ENCODE measurements around the gene KLK8. TPM values are rescaled to one million over a fixed set of nuclear protein-coding genes. Genes with fewer than 3 reads are reported as not detected.
A peak's percentile ranks its signal among the peaks of the same experiment; 100 is the strongest.
"Not testable (repeated sequence)": the region's sequence is repeated elsewhere in the genome, so short reads cannot be mapped to it uniquely, and the experiment has no call there.

KLK8 gene
- total RNA-seq, 2 donors from 2014 or later = 1.1 TPM; not detected in 1

GRCh38 chr19:50975766-50976165 is 25.6 kb downstream of the KLK8 start:
- Mint-ChIP-seq H3K9me3 (no peaks in the 10 kb centered on the region), H3K4me1 (no peaks in the 10 kb centered on the region), H3K4me3 (no peak overlapping the region), H3K27ac (peak overlapping the region; percentile 61), H3K36me3 (ENCODE audit: low read depth) (no peaks in the 10 kb centered on the region), H3K27me3 (ENCODE audit: insufficient read depth) (peaks cover 23% of the 10 kb centered on the region)
- no peaks in the 10 kb centered on the region for H3K9me3 ChIP-seq (ENCODE audit: control insufficient read depth, low read length)
- WGBS, 2 experiments (ENCODE audit: insufficient coverage in 1 of 2, insufficient read length in 1 of 2) = 43 to 56% methylated on average over 3 to 8 of the region's 8 CpGs
- H3K36me3 ChIP-seq (ENCODE audit: control insufficient read depth, insufficient read depth, low read length) = no peaks in the 10 kb centered on the region
- no peak for TF ChIP-seq CTCF (conservative IDR thresholded peaks at IDR 0.05)
- H3K4me3 ChIP-seq (ENCODE audit: low read length) = no peak overlapping the region
- DNase-seq = peak; percentile 90
- no peak overlapping the region for H3K9ac ChIP-seq (ENCODE audit: extremely low read depth, low read length, poor library complexity, severe bottlenecking)
- H3K27ac ChIP-seq (ENCODE audit: low read depth, low read length) = no peak overlapping the region
- no peaks in the 10 kb centered on the region for H3K4me1 ChIP-seq (ENCODE audit: control insufficient read depth, insufficient read depth, low read length)
- peaks cover 3% of the 10 kb centered on the region for H3K27me3 ChIP-seq (ENCODE audit: control insufficient read depth, insufficient read depth, low read length, poor library complexity, severe bottlenecking)

- WGBS, 2 experiments (ENCODE audit: insufficient coverage in 1 of 2, insufficient read length in 1 of 2) = 57 to 69% methylated on average over 1 to 3 of the region's 9 CpGs
- peak overlapping the region; percentile 38 for H3K27ac Mint-ChIP-seq
- Histone ChIP-seq H3K9ac (ENCODE audit: extremely low read depth, low read length, poor library complexity, severe bottlenecking) (no peak overlapping the region), H3K27me3 (ENCODE audit: control insufficient read depth, insufficient read depth, low read length, poor library complexity, severe bottlenecking) (no peaks in the 10 kb centered on the region), H3K4me1 (ENCODE audit: control insufficient read depth, insufficient read depth, low read length) (no peaks in the 10 kb centered on the region), H3K27ac (ENCODE audit: low read depth, low read length) (no peak overlapping the region), H3K36me3 (ENCODE audit: control insufficient read depth, insufficient read depth, low read length) (no peaks in the 10 kb centered on the region), H3K9me3 (ENCODE audit: control insufficient read depth, low read length) (no peaks in the 10 kb centered on the region), H3K4me3 (ENCODE audit: low read length) (no peak overlapping the region)
- no peak for TF ChIP-seq CTCF (conservative IDR thresholded peaks at IDR 0.05)
- H3K4me3 Mint-ChIP-seq = no peak overlapping the region
- H3K36me3 Mint-ChIP-seq (ENCODE audit: low read depth) = no peaks in the 10 kb centered on the region
- no peaks in the 10 kb centered on the region for H3K9me3 Mint-ChIP-seq
- H3K4me1 Mint-ChIP-seq = no peaks in the 10 kb centered on the region
- H3K27me3 Mint-ChIP-seq (ENCODE audit: insufficient read depth) = peaks cover 22% of the 10 kb centered on the region
- DNase-seq = peak; percentile 59
Observed at GRCh38 chr19:50974702-50975556, 26.5 kb downstream of the KLK8 start.

GRCh38 chr19:50972795-50973376 is 28.5 kb downstream of the KLK8 start:
- TF ChIP-seq CTCF (conservative IDR thresholded peaks at IDR 0.05) = no peak
- Mint-ChIP-seq H3K36me3 (ENCODE audit: low read depth) (no peaks in the 10 kb centered on the region), H3K9me3 (no peaks in the 10 kb centered on the region), H3K27ac (no peak overlapping the region), H3K27me3 (ENCODE audit: insufficient read depth) (peaks cover 18% of the 10 kb centered on the region), H3K4me1 (peaks cover 2% of the 10 kb centered on the region), H3K4me3 (no peak overlapping the region)
- no peaks in the 10 kb centered on the region for H3K9me3 ChIP-seq (ENCODE audit: control insufficient read depth, low read length)
- H3K4me3 ChIP-seq (ENCODE audit: low read length) = no peak overlapping the region
- H3K36me3 ChIP-seq (ENCODE audit: control insufficient read depth, insufficient read depth, low read length) = no peaks in the 10 kb centered on the region
- H3K4me1 ChIP-seq (ENCODE audit: control insufficient read depth, insufficient read depth, low read length) = no peaks in the 10 kb centered on the region
- no peak overlapping the region for H3K9ac ChIP-seq (ENCODE audit: extremely low read depth, low read length, poor library complexity, severe bottlenecking)
- 86% methylated on average over 3 to 9 of the region's 9 CpGs for WGBS, 2 experiments (ENCODE audit: insufficient coverage in 1 of 2, insufficient read length in 1 of 2)
- DNase-seq = peak; percentile 28
- no peaks in the 10 kb centered on the region for H3K27me3 ChIP-seq (ENCODE audit: control insufficient read depth, insufficient read depth, low read length, poor library complexity, severe bottlenecking)
- H3K27ac ChIP-seq (ENCODE audit: low read depth, low read length) = no peak overlapping the region

DNA sequence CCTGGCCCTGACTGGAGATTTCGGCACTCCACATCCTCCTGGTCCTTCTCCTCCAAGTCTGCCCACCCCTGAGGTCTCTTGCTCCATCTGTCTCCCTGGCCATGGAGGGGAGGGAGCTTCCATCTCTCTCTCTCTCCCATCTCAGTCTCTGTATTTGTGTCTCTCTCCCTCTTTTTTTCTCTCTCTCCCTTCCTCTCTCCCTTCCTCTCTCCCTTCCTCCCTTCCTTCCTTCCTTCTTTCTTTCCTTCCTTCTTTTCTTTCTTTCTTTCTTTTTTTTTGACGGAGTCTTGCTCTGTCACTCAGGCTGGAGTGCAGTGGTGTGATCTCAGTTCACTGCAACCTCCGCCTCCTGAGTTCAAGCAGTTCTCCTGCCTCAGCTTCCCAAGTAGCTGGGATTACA is 31.6 kb downstream of the KLK8 start:
- H3K27me3 ChIP-seq (ENCODE audit: control insufficient read depth, insufficient read depth, low read length, poor library complexity, severe bottlenecking); H3K9me3 Mint-ChIP-seq; H3K4me1 Mint-ChIP-seq; H3K27ac Mint-ChIP-seq; DNase-seq; H3K36me3 Mint-ChIP-seq (ENCODE audit: low read depth); H3K36me3 ChIP-seq (ENCODE audit: control insufficient read depth, insufficient read depth, low read length); H3K4me3 Mint-ChIP-seq; H3K9me3 ChIP-seq (ENCODE audit: control insufficient read depth, low read length); H3K4me3 ChIP-seq (ENCODE audit: low read length); H3K4me1 ChIP-seq (ENCODE audit: control insufficient read depth, insufficient read depth, low read length); H3K27ac ChIP-seq (ENCODE audit: low read depth, low read length); H3K9ac ChIP-seq (ENCODE audit: extremely low read depth, low read length, poor library complexity, severe bottlenecking): not testable (repeated sequence)
- 87 to 91% methylated on average over 3 of the region's 3 CpGs for WGBS, 2 experiments (ENCODE audit: insufficient coverage in 1 of 2, insufficient read length in 1 of 2)
- peaks cover 17% of the 10 kb centered on the region for H3K27me3 Mint-ChIP-seq (ENCODE audit: insufficient read depth)

All from endodermal cell (in vitro differentiated cells).